Spleen (tissue), 11 donors: ENCODE results near the gene LIPE. TPM values are rescaled to one million over a fixed set of nuclear protein-coding genes. Genes with fewer than 3 reads are reported as not detected.

Experiments
- DNase-seq: peaks from one replicate; pipeline ENCODE4 v3.0.0-alpha.2; 2020
- H3K27ac ChIP-seq, 8 donors: fragments of 200-600 bp; sonication (generic) in 7 of 8; 1 replicate in 4 of 8; 2 replicates in 4 of 8; pipeline versions ENCODE4 v1.5.0 to v1.8.0; 2016 to 2021; ENCODE audit warnings: inconsistent platforms in 4 of 8, mild to moderate bottlenecking in 4 of 8, moderate library complexity in 1 of 8
- H3K27me3 ChIP-seq, 7 donors: fragments of 200-600 bp; sonication (generic) in 6 of 7; replicated peaks in 1 of 7; 1 replicate in 4 of 7; 2 replicates in 3 of 7; pipeline versions ENCODE4 v1.5.0 to v1.8.0; 2016 to 2021; ENCODE audit warnings: inconsistent platforms in 3 of 7, mild to moderate bottlenecking in 1 of 7
- H3K36me3 ChIP-seq, 6 donors: fragments of 200-600 bp; sonication (generic) in 5 of 6; 1 replicate in 4 of 6; 2 replicates in 2 of 6; pipeline versions ENCODE4 v1.5.0 to v1.8.0; 2016 to 2021; ENCODE audit warnings: inconsistent platforms in 2 of 6
- H3K4me1 ChIP-seq, 6 donors: fragments of 200-600 bp; sonication (generic) in 5 of 6; 1 replicate in 3 of 6; 2 replicates in 3 of 6; pipeline versions ENCODE4 v1.5.0 to v1.8.0; 2016 to 2021; ENCODE audit warnings: inconsistent platforms in 3 of 6
- H3K4me3 ChIP-seq, 8 donors: fragments of 200-600 bp; sonication (generic) in 7 of 8; 1 replicate in 4 of 8; 2 replicates in 4 of 8; pipeline versions ENCODE4 v1.5.0 to v1.8.0; 2016 to 2021; ENCODE audit warnings: inconsistent platforms in 4 of 8, mild to moderate bottlenecking in 4 of 8, moderate library complexity in 2 of 8
- H3K9me3 ChIP-seq, 8 donors: fragments of 200-600 bp; sonication (generic) in 7 of 8; 1 replicate in 4 of 8; 2 replicates in 4 of 8; pipeline versions ENCODE4 v1.5.0 to v1.8.0; 2016 to 2021; ENCODE audit warnings: inconsistent platforms in 4 of 8
- POLR2A ChIP-seq, 3 donors: fragments of 450-650 bp; IDR thresholded peaks; one replicate each; pipeline ENCODE4 v1.5.1; 2017; ENCODE audit warnings: antibody characterized with exemption in 3 of 3, mild to moderate bottlenecking in 1 of 3
- POLR2AphosphoS5 ChIP-seq, 3 donors: sonication (generic); formaldehyde crosslinking; IDR thresholded peaks; one replicate each; pipeline ENCODE4 v1.5.1; 2017; ENCODE audit warnings: antibody characterized with exemption in 3 of 3
- WGBS, 5 donors: extraction: QIAGEN DNeasy Blood & Tissue Kit in 3 of 5; methylation state at CpG; one replicate each; pipeline versions ENCODE4 v1.1.5 to v1.1.7; 2013 to 2018; 5-methylcytosine and 5-hydroxymethylcytosine counted together
- intact Hi-C: fragments of 100-400 bp; cut with DNase I; formaldehyde crosslinking; loops from one replicate; pipeline ENCODE4 v1.15.0; 2023; ENCODE audit warnings: low total_unique reads
- polyA plus RNA-seq, 3 donors: library from polyadenylated mRNA; stranded (reverse); fragments of 200-250 nt; gene quantifications; one replicate each; pipeline ENCODE4 v1.2.1, GENCODE V29; 2013
- total RNA-seq, 7 donors: library from RNA; depleted of rRNA in 3 of 7; stranded (reverse); fragments of >200 nt in 3 of 7; fragmentation: NEBNext Ultra II Directional in 4 of 7; extraction: Animal tissue kit (Norgen Biotek cat#: 25700) in 4 of 7; gene quantifications; one replicate each; pipeline versions ENCODE4 v1.1.0 to v1.2.1, GENCODE V29; 2016 to 2021
- TF ChIP-seq, protein P1 (sequence below), 11 experiments: fragments of 200-600 bp in 7 of 11; fragments of 450-650 bp in 4 of 11; sonication (generic) in 4 of 11; IDR thresholded peaks in 8 of 11; conservative IDR thresholded peaks in 3 of 11; 1 replicate in 7 of 11; 2 replicates in 4 of 11; pipeline versions ENCODE4 v1.4.0 to v1.8.0; 2016 to 2021; ENCODE audit warnings: antibody characterized with exemption in 11 of 11, inconsistent platforms in 4 of 11, mild to moderate bottlenecking in 1 of 11
- donor health status: healthy with polysubstance abuse.
- donor health status: DM: no; HTN: no; CAD: no; lungs with moderate emphysema.
- donor health status: DM: no; HTN: no; CAD: no.
- donor health status: Bipolar disorder and iron deficiency.
- donor health status: healthy.
- donor health status: DM: no; HTN: no; CAD: no.
- donor health status: DM: yes; HTN: yes; CAD: no.

The LIPE gene
- total and polyA plus RNA-seq, 10 donors: 20.6 to 43.7 (median 25.2) TPM

DNA sequence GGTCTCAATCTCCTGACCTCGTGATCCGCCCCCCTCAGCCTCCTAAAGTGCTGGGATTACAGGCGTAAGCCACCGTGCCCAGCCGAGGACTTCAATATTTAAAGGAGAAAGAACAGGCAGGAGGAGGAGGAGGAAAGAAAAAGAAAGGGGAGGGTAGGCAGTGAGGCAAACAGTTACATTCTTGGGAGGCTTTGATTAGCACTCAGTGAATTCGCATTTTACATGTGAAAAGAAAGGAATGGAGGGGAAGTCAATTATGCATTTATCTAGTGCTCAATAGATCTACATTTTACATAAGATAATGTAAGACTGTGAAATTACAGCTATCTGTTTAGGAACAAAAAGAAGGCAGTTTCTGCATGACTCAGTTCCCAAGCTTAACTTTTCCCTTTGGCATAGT is 46.5 kb upstream of the LIPE start:
- peaks cover 0 to 18% (median 11%) of the 10 kb centered on the region in 6 donors for H3K4me1 ChIP-seq
- H3K27me3 ChIP-seq: no peaks in the 10 kb centered on the region
- H3K27ac ChIP-seq: no peak overlapping the region
- intact Hi-C loops: no loop called here
- no peak overlapping the region for H3K4me3 ChIP-seq
- H3K36me3 ChIP-seq: no peaks in the 10 kb centered on the region
- TF ChIP-seq POLR2A (IDR thresholded peaks at IDR 0.05) (no peak), POLR2AphosphoS5 (IDR thresholded peaks at IDR 0.05) (no peak)
- TF ChIP-seq, protein P1, sequence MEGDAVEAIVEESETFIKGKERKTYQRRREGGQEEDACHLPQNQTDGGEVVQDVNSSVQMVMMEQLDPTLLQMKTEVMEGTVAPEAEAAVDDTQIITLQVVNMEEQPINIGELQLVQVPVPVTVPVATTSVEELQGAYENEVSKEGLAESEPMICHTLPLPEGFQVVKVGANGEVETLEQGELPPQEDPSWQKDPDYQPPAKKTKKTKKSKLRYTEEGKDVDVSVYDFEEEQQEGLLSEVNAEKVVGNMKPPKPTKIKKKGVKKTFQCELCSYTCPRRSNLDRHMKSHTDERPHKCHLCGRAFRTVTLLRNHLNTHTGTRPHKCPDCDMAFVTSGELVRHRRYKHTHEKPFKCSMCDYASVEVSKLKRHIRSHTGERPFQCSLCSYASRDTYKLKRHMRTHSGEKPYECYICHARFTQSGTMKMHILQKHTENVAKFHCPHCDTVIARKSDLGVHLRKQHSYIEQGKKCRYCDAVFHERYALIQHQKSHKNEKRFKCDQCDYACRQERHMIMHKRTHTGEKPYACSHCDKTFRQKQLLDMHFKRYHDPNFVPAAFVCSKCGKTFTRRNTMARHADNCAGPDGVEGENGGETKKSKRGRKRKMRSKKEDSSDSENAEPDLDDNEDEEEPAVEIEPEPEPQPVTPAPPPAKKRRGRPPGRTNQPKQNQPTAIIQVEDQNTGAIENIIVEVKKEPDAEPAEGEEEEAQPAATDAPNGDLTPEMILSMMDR (IDR thresholded peaks at IDR 0.05 in 8 of 11, conservative IDR thresholded peaks at IDR 0.05 in 3 of 11): no peak
- WGBS, 5 donors: 80 to 85% (median 82%) methylated on average over 6 of the region's 6 CpGs
- DNase-seq: no peak
- H3K9me3 ChIP-seq: no peaks in the 10 kb centered on the region

DNA sequence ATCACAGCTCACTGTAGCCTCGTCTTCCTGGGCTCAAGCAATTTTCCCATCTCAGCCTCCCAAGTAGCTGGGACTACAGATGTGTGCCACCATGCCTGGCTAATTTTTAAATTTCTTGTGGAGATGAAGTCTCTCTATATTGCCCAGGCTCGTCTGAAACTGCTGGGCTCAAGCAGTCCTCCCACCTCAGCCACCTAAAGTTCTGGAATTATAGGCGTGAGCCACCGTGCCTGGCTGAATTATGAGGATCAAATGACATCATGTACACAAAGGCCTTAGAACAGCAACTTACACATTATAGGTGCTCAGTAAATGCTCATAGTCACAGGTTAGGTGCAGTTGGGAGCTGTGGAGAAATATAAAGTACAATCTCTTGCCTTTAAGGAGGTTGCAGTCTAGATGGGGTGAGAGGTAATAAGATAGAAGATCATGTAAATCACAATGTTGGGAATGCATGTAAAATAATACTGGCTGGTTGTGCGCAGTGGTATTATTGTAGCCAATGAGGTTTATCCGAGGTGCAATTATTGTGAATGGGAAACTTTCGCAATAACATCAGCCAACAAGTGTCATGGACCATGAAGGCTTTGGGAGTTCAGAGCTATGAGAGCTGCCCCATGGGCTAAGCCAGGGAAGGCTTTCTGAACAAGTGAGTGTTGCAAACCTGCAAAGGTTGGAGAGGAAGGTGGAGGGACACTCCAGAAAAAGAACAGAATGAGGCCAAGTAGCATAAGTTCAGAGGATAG is 45.4 kb upstream of the LIPE start:
- Histone ChIP-seq H3K9me3 (no peaks in the 10 kb centered on the region), H3K27me3 (no peaks in the 10 kb centered on the region), H3K4me1 (peaks cover 0 to 26% (median 11%) of the 10 kb centered on the region in 6 donors), H3K36me3 (no peaks in the 10 kb centered on the region), H3K4me3 (no peak overlapping the region), H3K27ac (no peak overlapping the region)
- WGBS, 5 donors: 88 to 94% (median 92%) methylated on average over 7 of the region's 7 CpGs
- DNase-seq: no peak
- TF ChIP-seq, protein P1 (IDR thresholded peaks at IDR 0.05 in 8 of 11, conservative IDR thresholded peaks at IDR 0.05 in 3 of 11): no peak
- intact Hi-C loops: no loop called here

DNA sequence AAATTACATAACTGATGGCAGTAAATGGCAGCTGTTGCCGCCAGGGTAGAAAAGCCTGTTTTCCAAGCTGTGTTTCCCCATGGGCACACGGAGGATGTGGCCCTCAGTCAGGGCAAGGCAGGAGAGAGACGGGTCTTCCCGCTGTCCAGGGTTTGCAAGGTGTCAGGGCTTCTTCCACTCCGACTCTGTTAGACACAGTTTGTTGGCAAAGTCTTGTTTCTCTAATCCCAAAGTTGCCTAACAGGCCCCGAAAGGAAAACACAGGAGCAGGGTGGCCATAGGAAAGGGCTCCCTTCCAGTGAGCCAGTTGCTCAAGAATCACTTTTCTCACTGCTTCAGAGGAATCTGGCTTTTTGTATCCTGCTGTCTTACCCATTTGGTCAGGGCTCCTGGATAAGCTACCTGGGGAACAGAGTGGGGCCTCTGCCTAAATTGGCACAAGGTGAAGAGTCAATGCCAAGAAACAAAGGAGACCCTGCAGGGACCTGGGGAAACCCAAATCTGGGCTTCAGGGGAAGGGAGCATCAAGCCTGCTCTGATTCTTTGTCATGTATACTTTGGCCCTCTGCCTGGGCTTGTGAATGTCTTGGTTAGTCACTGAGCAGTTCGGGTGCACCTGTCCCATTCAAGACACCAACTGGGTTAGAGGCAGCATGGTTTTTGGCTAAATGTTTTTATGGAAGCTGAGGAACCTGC is 44.5 kb upstream of the LIPE start:
- no peaks in the 10 kb centered on the region for H3K27me3 ChIP-seq
- no peaks in the 10 kb centered on the region for H3K36me3 ChIP-seq
- H3K4me3 ChIP-seq: no peak overlapping the region
- no peak for DNase-seq
- no peak for TF ChIP-seq POLR2A (IDR thresholded peaks at IDR 0.05)
- TF ChIP-seq, protein P1 (IDR thresholded peaks at IDR 0.05 in 8 of 11, conservative IDR thresholded peaks at IDR 0.05 in 3 of 11): no peak
- no peak for TF ChIP-seq POLR2AphosphoS5 (IDR thresholded peaks at IDR 0.05)
- no peaks in the 10 kb centered on the region for H3K9me3 ChIP-seq
- H3K27ac ChIP-seq: no peak overlapping the region
- intact Hi-C loops: no loop called here
- WGBS, 5 donors: 81 to 92% (median 88%) methylated on average over 7 of the region's 7 CpGs
- peaks cover 8 to 34% (median 19%) of the 10 kb centered on the region in 6 donors for H3K4me1 ChIP-seq
